Activated T-cell treated with anti-CD3 and anti-CD28 coated beads, Interleukin-2, amount 50 U/mL, for 1 hour (primary cell): Measurements from ENCODE around the gene TAMM41.
"Not testable (repeated sequence)": the region's sequence is repeated elsewhere in the genome, so short reads cannot be mapped to it uniquely, and the experiment has no call there.

Source experiments
- DNase-seq: peaks from one replicate; pipeline ENCODE4 v3.0.0-alpha.2; 2020

Gene TAMM41, protein sequence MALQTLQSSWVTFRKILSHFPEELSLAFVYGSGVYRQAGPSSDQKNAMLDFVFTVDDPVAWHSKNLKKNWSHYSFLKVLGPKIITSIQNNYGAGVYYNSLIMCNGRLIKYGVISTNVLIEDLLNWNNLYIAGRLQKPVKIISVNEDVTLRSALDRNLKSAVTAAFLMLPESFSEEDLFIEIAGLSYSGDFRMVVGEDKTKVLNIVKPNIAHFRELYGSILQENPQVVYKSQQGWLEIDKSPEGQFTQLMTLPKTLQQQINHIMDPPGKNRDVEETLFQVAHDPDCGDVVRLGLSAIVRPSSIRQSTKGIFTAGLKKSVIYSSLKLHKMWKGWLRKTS

DNA sequence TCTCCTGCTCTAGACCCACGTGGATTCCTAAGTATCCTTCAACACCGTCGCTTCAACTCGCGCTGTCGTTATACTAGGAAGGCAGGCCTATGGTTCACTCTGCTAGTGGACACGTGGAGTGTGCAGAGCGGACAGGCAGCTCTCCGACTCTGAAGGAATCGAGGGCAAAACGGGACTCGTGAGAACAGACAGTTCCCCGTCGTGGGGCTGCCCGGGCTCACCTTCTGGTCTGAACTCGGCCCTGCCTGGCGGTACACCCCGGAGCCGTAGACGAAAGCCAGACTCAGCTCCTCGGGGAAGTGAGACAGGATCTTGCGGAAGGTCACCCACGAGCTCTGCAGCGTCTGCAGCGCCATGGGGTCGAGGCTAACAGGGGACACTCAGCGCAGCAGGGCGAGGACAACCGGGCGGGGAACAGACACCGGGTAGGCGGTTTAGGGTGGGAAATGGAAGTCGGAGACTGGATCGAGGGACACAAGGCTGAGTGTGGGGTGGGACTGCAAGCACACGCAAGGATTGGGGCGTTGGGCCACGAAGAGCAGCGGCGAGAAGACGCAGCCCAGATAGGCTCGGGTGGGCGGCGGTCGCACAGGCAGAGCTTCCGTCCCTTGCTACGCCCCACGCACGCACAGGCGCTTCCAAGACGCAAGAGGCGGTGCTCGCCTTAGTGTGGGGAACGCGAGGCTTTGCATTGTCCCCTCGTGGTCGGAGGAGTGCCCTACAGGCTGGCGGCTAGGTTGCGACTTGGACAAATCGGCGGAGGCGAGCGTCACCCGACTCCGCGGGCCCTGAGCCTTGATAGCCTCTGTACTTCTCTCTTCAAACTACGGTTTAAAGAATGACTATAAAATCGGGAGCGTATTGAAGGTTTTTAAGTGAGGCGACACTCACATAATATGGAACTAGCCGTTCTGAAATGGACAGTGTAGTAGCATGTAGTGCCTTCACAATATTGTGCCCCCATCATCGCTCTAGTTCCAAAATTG, at the start of gene TAMM41:
Gene TAMM41, minus strand, starts transcription at position 605 of the 986 bp plus-strand sequence. Its CDS starts 249 bp downstream, at position 356.
- peak; percentile 84 for DNase-seq

DNA sequence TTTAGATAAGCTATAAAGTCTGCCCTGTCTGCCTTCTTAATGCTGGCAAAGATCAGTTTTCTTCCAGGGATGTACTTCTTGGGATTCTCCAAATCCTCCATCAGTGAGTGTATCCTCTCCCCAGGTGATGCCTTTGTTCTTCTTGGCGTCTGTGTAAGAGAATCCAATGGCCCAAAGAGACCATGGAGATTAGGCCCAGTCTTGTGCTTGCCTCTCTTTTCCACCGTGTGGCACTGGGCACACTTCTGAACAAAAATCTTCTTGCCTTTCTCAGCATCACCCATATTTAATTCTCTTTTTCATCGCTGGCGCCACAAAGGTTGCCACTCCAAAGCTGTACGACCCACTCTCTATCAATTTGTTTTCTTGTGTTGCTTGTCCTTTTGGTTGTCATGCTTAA, 32.2 kb upstream of the TAMM41 start:
- no peak for DNase-seq

DNA sequence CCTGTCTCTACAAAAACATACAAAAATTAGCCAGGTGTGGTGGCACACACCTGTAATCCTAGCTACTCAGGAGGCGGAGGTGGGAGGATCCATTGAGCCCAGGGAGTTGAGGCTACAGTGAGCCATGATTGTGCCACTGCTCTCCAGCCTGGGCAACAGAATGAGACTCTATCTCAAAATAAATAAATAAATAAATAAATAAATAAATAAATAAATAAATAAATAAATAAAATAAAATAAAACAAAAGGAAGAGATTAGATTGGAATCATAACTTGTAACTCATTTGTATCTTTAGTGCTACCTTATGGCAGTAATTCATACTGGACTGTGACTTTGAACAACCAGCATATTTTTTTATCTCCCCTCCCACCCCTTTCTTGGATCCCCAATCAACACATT, 28.0 kb upstream of the TAMM41 start:
- DNase-seq = not testable (repeated sequence)

DNA sequence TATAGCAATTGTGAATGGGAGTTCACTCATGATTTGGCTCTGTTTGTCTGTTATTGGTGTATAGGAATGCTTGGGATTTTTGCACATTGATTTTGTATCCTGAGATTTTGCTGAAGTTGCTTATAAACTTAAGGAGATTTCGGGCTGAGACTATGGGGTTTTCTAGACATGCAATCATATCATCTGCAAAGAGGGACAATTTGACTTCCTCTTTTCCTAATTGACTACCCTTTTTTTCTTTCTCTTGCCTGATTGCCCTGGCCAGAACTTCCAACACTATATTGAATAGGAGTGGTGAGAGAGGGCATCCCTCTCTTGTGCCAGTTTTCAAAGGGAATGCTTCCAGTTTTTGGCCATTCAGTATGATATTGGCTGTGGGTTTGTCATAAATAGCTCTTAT, 17.1 kb upstream of the TAMM41 start:
- not testable (repeated sequence) for DNase-seq

DNA sequence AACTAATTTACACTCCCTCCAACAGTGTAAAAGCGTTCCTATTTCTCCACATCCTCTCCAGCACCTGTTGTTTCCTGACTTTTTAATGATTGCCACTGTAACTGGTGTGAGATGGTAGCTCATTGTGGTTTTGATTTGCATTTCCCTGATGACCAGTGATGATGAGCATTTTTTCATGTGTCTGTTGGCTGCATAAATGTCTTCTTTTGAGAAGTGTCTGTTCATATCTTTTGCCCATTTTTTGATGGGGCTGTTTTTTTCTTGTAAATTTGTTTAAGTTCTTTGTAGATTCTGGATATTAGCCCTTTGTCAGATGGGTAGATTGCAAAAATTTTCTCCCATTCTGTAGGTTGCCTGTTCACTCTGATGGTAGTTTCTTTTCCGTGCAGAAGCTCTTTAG, 15.9 kb upstream of the TAMM41 start:
- not testable (repeated sequence) for DNase-seq

DNA sequence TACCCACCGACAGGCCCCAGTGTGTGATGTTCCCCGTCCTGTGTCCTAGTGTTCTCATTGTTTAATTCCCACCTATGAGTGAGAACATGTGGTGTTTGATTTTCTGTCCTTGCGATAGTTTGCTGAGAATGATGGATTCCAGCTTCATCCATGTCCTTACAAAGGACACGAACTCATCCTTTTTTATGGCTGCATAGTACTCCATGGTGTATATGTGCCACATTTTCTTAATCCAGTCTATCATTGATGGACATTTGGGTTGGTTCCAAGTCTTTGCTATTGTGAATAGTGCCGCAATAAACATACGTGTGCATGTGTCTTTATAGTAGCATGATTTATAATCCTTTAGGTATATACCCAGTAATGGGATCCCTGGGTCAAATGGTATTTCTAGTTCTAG, 15.5 kb upstream of the TAMM41 start:
- not testable (repeated sequence) for DNase-seq

DNA sequence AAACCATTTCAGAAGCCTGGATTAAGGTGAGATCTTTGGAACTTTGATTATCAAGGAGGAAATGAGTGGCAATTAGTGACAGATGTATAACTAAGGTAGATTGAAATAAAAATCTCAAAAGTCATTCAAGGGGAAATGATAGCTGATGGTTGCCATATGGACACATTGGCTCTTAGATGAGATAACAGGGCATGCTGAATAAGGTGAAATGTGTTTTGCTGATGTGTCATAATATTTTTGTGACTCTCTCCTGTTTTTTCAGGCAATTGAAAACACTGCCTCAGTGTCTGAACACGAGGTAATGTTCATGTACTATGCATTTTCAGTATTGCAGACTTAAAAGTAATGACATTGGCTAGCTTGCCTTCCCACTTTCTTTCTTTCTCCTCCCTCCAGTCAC, 13.5 kb upstream of the TAMM41 start:
- DNase-seq = not testable (repeated sequence)

DNA sequence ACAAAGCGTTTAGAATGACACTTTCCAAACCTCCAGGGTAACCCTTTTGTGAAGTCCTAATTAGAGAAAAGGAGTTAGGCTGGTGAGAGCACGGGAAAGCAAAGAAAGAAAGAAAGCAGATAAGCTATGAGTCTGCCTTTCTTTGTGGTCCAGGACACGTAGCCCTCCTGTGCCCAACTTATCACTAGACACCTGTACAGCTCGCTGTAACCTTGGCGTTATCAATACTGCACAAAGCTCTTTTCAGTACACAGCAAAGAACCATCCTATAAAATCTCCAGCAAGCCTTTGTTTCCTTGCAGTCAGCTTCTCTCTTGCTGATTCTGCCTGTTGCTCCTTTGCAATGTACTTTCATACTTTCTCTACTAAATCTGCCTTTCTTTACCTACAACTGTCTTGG, 6.8 kb upstream of the TAMM41 start:
- no peak for DNase-seq

DNA sequence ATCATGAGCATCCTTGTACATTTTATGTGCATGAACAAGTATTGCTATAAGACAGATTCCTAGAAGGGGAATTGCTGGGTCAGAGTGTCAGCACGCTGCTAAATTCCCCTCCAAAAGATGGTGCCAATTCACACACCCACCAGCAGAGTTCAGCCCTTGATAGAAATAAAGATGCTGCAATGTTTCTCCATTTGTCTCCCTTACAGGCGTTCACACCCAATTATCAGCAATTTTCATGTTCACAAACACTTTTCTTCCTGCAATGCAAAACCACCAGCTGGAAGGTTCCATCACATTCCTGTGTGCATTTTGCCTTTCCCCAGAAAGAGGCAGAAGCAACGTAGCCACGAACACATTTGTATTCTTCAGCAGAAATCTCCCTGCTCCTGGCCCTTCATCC, 3.3 kb upstream of the TAMM41 start:
- DNase-seq = no peak

DNA sequence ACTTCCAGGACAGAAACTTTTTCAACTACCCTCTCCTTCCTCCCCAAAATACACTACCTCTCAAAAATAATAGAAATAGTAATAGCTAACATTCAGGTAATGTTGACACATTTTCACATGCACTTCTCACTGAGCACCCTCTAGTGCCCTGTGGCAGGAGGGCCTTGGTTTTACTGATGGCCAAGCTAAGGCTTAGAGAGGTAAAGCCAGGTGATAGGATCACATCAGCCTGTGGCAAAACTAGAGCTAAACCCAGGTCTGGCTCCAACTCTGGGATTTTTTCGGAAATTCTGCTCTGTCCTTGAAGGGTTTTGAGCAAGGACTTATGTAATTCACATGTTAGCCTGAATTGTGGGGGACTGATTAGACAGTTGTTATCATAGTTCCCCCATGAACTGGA, 922 bp upstream of the TAMM41 start:
- DNase-seq = peak; percentile 26

DNA sequence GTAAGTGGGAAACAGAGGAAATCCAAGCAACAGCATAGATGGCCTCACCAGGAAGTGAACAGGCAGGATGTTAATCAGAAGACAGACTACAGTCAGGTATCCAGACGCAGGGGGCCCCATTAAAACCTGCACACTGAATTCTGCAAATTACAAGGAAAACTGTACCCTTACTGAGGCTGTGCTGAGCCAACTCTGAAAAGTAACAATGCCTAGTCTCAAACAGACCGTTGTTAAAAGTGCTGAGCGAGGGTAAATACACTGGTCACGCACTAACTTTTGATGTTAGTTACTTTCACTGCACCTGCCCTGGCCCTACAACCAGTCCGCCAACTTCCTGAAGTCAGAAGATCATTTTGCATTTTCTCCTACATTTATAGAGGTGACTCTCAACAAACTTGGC, 1.0 kb downstream of the TAMM41 start:
- DNase-seq = no peak

DNA sequence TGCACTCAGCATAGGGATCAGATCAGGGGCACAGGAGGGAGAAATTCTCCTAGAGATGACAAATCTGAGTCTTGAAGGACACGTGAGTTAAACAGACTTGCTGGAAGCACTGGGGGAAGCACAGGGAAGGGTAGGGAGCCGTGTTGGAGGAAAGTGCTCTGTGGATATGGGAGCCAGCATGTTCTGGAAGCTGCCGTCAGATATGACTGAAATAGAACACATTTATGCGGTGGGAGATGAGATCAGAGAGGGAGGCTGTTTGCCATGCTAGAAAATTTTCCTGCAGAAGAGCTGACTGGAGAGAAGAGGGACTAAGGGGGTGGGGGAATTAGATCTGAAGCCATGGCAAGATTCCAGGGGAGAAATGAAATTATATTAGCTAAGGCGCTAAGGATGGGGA, 1.8 kb downstream of the TAMM41 start:
- DNase-seq = no peak

DNA sequence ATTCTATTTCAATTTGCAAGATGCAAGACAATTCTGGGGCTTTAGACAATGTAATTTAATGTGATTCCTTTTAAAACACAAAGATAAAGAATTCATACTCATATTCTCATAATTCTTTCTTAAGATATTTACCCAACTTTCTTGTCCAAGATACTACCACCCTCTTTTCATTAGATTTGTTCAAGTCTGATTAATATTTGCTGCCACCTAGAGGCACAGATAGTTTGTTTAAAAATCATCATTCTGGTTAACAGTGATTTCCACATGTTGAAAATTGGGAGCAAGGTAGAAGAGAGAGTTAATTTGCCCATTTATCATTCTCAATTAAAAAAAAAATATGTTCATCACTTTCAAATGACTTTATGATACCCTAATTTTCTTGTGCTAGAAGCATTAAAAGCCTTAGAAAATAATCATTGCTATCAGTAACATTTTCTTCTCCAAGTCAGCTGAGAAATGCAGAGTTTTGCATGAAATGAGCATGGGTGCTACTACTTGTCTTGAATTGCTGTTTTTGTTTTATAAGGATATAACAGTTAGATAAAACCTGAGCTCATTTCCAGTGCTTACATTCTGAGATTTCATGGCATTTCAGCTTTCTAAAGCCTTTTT, 11.6 kb downstream of the TAMM41 start:
- no peak for DNase-seq

DNA sequence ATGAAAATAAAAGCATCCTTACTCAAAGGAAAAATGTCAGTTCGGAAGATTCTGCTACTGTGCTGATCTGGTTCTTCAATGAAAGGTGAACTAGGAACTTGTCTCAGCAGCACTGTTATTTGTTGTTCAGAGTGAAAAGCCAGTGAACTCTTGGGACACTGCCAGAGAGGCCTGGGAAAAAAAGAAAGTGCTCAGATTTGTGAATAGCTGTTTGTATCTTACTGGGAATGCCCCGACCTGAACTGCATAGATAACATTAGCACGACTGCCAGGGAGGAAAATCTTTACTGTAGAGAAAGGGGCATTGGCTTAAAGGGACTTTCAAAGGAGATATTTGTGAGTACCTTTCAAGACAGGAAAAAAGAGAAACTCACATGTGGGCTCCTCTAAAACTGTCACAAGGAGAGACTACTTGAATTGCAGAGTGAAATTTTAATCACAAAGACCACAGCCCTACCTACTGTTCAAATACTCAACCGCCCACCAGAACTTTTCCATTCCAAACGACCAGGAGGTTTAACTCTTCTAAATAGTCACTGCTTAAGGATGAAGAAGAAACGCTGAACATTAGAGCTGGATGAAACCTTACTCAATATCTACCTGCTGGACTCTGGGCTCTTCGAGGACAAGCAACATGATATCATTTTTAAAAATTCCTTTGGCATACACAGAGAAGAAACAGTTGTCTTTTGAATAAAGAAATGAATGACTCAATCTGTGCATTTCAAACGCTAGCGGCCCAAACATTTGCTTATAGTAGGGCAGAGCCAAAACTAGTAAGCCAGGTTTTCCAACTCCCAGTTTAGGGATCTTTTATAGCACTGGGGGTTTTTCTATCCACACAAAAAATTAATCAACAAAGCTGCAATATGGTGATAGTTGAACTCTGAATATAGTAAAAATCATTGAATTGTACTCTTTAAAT, 13.4 kb downstream of the TAMM41 start:
- DNase-seq = no peak

DNA sequence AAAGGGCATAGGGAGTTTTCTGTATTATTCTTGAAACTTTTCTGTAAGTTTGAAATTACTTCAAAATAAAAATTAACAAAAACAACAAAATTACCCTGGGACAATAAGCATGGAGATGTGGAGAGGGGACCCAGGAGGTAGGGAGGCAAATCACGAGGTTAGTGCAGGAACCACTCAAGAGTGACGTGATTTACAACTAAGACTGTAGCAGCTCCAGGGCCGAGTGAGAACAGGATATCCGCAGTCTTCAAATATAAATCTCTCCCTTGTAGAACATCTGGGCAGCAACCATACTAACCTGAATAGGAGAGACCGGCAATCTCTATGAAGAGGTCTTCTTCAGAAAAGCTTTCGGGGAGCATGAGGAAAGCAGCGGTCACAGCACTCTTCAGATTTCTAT, 17.3 kb downstream of the TAMM41 start:
- DNase-seq = no peak

DNA sequence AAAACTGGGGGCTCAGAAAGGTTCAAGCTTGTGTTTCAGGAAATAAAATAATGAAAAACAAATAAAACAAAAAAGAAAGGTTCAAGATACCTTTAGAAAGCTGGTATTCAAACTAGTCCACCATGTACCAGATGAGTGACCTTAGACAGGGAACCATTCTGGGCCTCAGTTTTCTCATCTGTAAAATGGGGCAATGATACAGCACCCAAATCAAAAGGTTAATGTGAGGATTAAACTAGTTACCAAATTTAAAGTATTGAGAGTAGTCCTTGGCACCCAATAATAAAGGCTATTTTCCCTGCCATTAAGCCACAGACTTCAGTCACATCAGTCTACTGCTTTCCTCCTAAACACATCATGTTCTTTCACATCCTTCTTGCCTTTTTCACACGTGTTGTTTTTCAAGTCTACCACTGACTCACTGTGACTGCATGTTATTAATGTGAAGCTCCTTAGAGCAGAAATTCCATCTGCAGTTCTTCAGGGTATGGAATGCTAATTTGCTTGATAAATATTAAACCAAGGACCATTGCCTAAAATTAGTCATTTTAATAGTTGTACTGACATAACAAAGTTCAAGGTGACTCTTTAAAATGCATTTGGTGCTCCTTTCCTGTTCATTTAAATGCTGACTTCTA, 19.9 kb downstream of the TAMM41 start:
- DNase-seq = no peak

DNA sequence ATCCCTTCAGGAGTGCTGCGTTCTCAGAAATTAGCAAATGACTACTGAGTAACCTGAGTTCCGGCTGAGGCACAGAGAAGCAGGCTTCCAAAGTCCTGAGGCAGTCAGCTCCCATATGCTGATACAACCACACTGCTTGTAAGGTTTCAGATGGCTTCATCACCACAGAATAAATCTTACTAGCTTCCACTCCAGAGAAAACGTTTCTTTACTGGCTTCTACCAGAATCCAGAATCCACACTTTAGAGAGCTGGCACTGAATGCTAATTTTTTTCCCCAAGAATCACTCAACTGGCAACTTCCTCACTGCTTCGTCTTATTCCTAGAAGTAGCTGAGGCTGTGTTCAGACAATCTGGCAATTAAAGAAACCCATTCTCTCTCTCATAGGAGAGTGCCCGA, 21.4 kb downstream of the TAMM41 start:
- no peak for DNase-seq

DNA sequence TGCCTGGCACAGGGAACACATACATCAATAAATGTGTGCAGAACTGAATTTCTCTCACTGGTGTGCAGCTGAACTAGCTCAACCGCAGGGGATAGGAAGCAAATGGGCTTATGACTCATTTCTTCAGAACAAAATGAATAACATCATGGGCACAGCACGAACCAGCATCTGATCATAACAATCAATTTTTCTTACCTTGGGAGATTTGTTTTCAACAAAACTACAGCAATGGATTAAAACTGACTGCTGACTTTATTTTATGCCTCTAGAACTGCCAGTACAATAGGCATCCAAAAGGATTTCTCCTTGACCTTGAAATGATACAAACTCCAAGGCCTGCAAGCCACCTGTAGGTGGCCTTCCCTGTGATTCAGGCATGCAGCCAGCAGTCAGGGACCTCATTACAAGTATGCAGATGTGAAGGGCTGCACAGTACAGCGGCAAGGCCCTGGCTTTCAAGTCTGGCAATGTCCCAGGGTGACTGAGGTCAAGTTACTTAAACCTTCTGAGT, 26.1 kb downstream of the TAMM41 start:
- DNase-seq = no peak

DNA sequence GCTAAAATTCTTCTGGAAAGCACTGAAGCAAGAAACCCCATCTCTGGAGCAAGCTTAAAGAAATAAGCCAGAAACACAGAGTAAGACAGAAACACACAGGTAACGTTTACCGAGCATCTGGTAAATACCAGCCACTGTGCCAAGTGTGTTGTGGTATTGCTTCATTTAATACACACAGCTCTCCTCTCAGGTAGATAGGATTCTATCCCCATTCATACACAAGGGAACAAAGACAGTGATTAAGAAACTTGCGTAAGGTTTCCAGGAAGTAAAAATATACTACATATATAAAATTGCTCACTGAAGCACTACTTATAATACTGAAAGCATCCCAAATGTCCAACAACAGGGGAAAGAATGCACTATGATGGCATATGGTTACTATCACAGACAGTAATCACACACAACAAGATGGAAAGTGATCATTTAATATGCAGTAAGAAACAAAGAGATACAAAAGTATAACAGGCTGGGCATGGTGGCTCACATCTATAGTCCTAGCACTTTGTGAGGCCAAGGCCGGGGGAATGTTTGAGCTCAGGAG, 27.5 kb downstream of the TAMM41 start:
- no peak for DNase-seq

DNA sequence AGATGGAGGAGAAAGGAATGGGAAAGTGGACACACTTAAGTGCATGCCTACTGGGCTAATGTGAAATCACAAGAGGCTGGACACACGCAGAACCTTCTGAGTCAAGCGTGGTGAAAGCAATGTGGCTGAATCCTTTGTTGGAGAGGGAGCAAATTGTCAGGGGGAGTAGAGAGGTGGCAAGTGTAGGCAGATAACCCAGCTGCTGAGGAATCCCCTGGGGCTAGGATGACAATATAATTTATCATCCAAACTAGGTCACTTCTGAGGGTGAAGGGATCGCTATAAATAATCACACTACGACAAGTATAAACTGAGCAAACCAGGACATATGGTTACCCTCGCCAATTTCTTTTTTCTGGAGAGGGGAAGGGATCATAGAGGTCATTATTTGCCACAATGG, 28.7 kb downstream of the TAMM41 start:
- DNase-seq = no peak

DNA sequence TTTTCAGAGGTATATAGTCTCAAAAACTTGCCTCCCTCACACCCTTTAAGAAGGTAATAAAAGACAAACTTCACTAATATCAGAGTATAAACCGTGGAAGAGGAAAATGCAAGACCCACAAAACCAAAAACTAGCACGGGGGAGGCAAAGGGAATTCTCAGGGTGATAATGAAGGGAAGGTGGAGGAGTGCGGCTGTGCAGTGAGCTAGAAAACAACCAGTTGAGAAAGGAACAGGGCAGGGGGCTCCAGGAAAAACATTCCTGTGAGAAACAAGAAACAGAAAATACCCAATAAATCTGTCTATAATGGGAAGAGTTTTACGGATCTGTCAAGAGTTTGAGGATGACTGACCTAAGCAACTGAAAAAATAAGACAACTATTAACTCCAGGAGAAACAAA, 31.6 kb downstream of the TAMM41 start:
- no peak for DNase-seq
